Endothelial cell of umbilical vein (primary cell): ENCODE results near the gene EML2. TPM values are rescaled to one million over a fixed set of nuclear protein-coding genes. Genes with fewer than 3 reads are reported as not detected.

ENCODE experiments used
- BruUV-seq: library from RNA; stranded (reverse); fragments of 400-500 nt; replicated peaks from 2 replicates; lab custom pipeline; 2021; lab: Mats Ljungman, UMichigan
- CTCF ChIA-PET: fragments of 300-600, 350-600 bp; sonication (Branson Sonifier 250); formaldehyde crosslinking; loops from one replicate; lab custom pipeline; 2021; ENCODE audit warnings: antibody characterized with exemption, inconsistent platforms; lab: Charles Lee
- POLR2A ChIA-PET: fragments of 300-600, 350-600 bp; sonication (Branson Sonifier 250); formaldehyde crosslinking; loops from one replicate; lab custom pipeline; 2021; ENCODE audit warnings: antibody characterized with exemption, inconsistent platforms; lab: Charles Lee
- DNase-seq: peaks from one replicate; pipeline ENCODE4 v3.0.0-alpha.2; 2011; ENCODE audit warnings: low read depth, low spot score
- FAIRE-seq: peaks from 2 replicates; lab custom pipeline; 2011; peaks lifted over from hg19 to GRCh38; lab: Jason Lieb, UNC
- H2AFZ ChIP-seq: 2 replicates; pipeline ENCODE4 v1.6.0; 2012; ENCODE audit warnings: low read depth, low read length, control low read depth, inconsistent platforms
- H3K27ac ChIP-seq: 2 replicates; pipeline ENCODE4 v1.5.1; 2011; ENCODE audit warnings: low read depth, mild to moderate bottlenecking, control low read depth, low read length, moderate library complexity; ENCODE audit not compliant: insufficient read depth
- H3K27me3 ChIP-seq, 2 experiments: 2 replicates each; pipeline versions ENCODE4 v1.6.0 to v1.6.1; 2011; ENCODE audit warnings: low read length in 2 of 2, mixed read lengths in 1 of 2; ENCODE audit not compliant: control insufficient read depth in 2 of 2, insufficient read depth in 2 of 2
- H3K36me3 ChIP-seq, 2 experiments: 2 replicates in 1 of 2; 3 replicates in 1 of 2; pipeline ENCODE4 v1.5.1; 2011; ENCODE audit warnings: low read length in 2 of 2, mild to moderate bottlenecking in 1 of 2, moderate library complexity in 1 of 2; ENCODE audit not compliant: control insufficient read depth in 2 of 2, insufficient read depth in 2 of 2; ENCODE audit errors: extremely low read depth in 1 of 2
- H3K4me1 ChIP-seq: 3 replicates; pipeline ENCODE4 v1.5.1; 2011; ENCODE audit warnings: mild to moderate bottlenecking, low read length; ENCODE audit not compliant: control insufficient read depth, insufficient read depth; ENCODE audit errors: extremely low read depth
- H3K4me2 ChIP-seq: 2 replicates; pipeline ENCODE4 v1.6.1; 2011; ENCODE audit warnings: low read length, control low read depth, mixed read lengths; ENCODE audit not compliant: insufficient read depth
- H3K4me3 ChIP-seq, 3 experiments: fragments of 200-600 bp in 1 of 3; sonication (generic), shearing (Covaris generic) in 1 of 3; replicated peaks in 1 of 3; 2 replicates each; pipeline ENCODE4 v1.5.1; 2011 to 2016; ENCODE audit warnings: control low read depth in 3 of 3, low read length in 3 of 3, mild to moderate bottlenecking in 2 of 3, inconsistent platforms in 1 of 3, low read depth in 1 of 3, moderate library complexity in 1 of 3; ENCODE audit not compliant: insufficient read depth in 1 of 3
- H3K79me2 ChIP-seq: 2 replicates; pipeline ENCODE4 v1.6.0; 2012; ENCODE audit warnings: low read length, inconsistent platforms; ENCODE audit not compliant: control insufficient read depth, insufficient read depth
- H3K9ac ChIP-seq: replicated peaks from 2 replicates; pipeline ENCODE3; 2011; ENCODE audit warnings: low read length, control low read depth; ENCODE audit not compliant: insufficient read depth; ENCODE audit errors: extremely low read depth
- H3K9me1 ChIP-seq: replicated peaks from 3 replicates; pipeline ENCODE4 v1.6.0; 2011; ENCODE audit warnings: mild to moderate bottlenecking, low read length; ENCODE audit not compliant: control insufficient read depth, insufficient read depth; ENCODE audit errors: extremely low read depth
- H3K9me3 ChIP-seq: replicated peaks from 2 replicates; pipeline ENCODE4 v1.5.1; 2012; ENCODE audit warnings: low read length, inconsistent platforms; ENCODE audit not compliant: control insufficient read depth, insufficient read depth
- H4K20me1 ChIP-seq: replicated peaks from 2 replicates; pipeline ENCODE3; 2011; ENCODE audit warnings: mild to moderate bottlenecking, low read length; ENCODE audit not compliant: control insufficient read depth, insufficient read depth; ENCODE audit errors: extremely low read depth
- CTCF ChIP-seq, 2 donors: IDR thresholded peaks; 1 replicate in 1 of 2; 2 replicates in 1 of 2; pipeline ENCODE4 v1.5.1; 2011; ENCODE audit warnings: low read length in 2 of 2, mild to moderate bottlenecking in 2 of 2, moderate library complexity in 2 of 2, control low read depth in 1 of 2, inconsistent platforms in 1 of 2, low read depth in 1 of 2; ENCODE audit not compliant: insufficient read depth in 1 of 2; ENCODE audit errors: extremely low read depth in 1 of 2
- EZH2 ChIP-seq: IDR thresholded peaks from 2 replicates; pipeline ENCODE4 v1.6.1; 2012; ENCODE audit warnings: borderline replicate concordance, low read depth, mild to moderate bottlenecking, moderate library complexity, low read length, inconsistent platforms; ENCODE audit not compliant: severe bottlenecking
- FOS ChIP-seq: IDR thresholded peaks from 2 replicates; pipeline ENCODE4 v1.6.1; 2011; ENCODE audit warnings: mild to moderate bottlenecking, low read length, moderate library complexity, borderline replicate concordance; ENCODE audit not compliant: insufficient read depth
- JUN ChIP-seq: IDR thresholded peaks from 2 replicates; pipeline ENCODE4 v1.6.1; 2011; ENCODE audit warnings: borderline replicate concordance, low read depth; ENCODE audit not compliant: insufficient read length, insufficient read depth
- MYC ChIP-seq: IDR thresholded peaks from one replicate; pipeline ENCODE4 v1.6.1; 2011; ENCODE audit warnings: mild to moderate bottlenecking, low read depth, low read length
- POLR2A ChIP-seq: IDR thresholded peaks from 2 replicates; pipeline ENCODE4 v1.6.1; 2012; ENCODE audit warnings: low read depth, mild to moderate bottlenecking, control low read depth, low read length
- POLR2AphosphoS5 ChIP-seq: IDR thresholded peaks from 2 replicates; pipeline ENCODE4 v1.6.1; 2012; ENCODE audit warnings: low read depth, mild to moderate bottlenecking, control low read depth, low read length, moderate library complexity; ENCODE audit not compliant: insufficient read depth
- dilution Hi-C: fragments of 300-500 bp; cut with MboI; formaldehyde crosslinking; loops from one replicate; pipeline ENCODE4 v1.15.0; 2019; ENCODE audit warnings: low sequenced_read_pairs; ENCODE audit not compliant: extremely low pct_ligation_motif_present
- intact Hi-C: fragments of 100-400 bp; cut with micrococcal nuclease; formaldehyde crosslinking; loops from one replicate; pipeline ENCODE4 v1.10.0; 2022
- polyA plus RNA-seq, 4 experiments: library from polyadenylated mRNA; depleted of rRNA in 3 of 4; stranded (reverse) in 3 of 4; unstranded in 1 of 4; fragments of >200 nt; gene quantifications; 2 replicates each; pipeline versions ENCODE4 v1.2.1 to v1.2.3, GENCODE V29; 2011 to 2012; ENCODE audit warnings: missing spikeins in 1 of 4
- total RNA-seq: library from RNA; stranded (reverse); gene quantifications from 2 replicates; pipeline ENCODE4 v1.2.3, GENCODE V29; 2021

The EML2 gene
- total and polyA plus RNA-seq, 2 donors (not counting 3 experiments of a cell fraction or from before 2014, with no cell fraction given): 23.3 to 28.9 TPM

DNA sequence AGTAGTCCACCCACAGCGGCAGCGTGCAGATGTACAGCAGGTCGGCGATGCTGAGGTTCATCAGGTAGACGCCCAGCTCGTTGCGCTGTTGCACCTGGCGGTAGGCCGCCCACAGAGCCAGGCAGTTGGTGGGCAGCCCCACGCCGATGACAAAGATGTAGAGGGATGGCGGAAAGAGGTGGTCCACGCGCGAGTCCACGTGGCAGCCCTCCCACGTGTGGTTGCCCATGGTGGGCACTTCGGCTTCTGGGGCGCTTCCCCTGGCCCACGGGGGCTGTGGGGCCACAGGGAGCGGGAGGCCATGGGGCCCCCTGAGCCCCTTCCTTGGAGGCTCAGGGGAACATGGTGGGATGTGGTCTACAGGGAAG lies 47.6 kb downstream of the EML2 start:
- dilution Hi-C loops (no loop called here), intact Hi-C loops (loop anchor here (1.0 to 5.0 kb wide), 2 partner anchors 10 to 101 kb away; partner anchors contain the start of genes QPCTL and SNRPD2)
- Histone ChIP-seq H3K4me2 (no peak overlapping the region), H3K27ac (peak overlapping the region; percentile 58), H3K4me1 (peaks cover 23% of the 10 kb centered on the region), H3K36me3 (peaks cover 2 to 3% of the 10 kb centered on the region in 2 experiments), H3K9me1 (no peaks in the 10 kb centered on the region), H3K4me3 (no peak overlapping the region), H4K20me1 (no peaks in the 10 kb centered on the region), H2AFZ (no peak overlapping the region), H3K9ac (no peak overlapping the region), H3K27me3 (no peaks in the 10 kb centered on the region), H3K9me3 (no peaks in the 10 kb centered on the region), H3K79me2 (peaks cover 40% of the 10 kb centered on the region)
- DNase-seq (no peak), FAIRE-seq (no peak)
- CTCF ChIA-PET: interaction anchor here (2.3 kb wide), 1 partner anchor 51 kb away, joined by 41 read pairs; no protein-coding TSS in a partner anchor
- TSS peak; percentile 60 for BruUV-seq
- TF ChIP-seq POLR2A: no peak
- no peak for TF ChIP-seq CTCF (IDR thresholded peaks at IDR 0.05; ENCODE audit: extremely low read depth in 1 of 2, insufficient read depth in 1 of 2, low read depth in 1 of 2, low read length in 2 of 2)
- no peak for TF ChIP-seq FOS
- no peak for TF ChIP-seq MYC
- no peak for TF ChIP-seq EZH2
- no peak for TF ChIP-seq JUN
- no peak for TF ChIP-seq POLR2AphosphoS5
- POLR2A ChIA-PET: no interaction called here
